Kasumi-1 (cell line): ENCODE results near the gene HORMAD2.
"Not testable (repeated sequence)": the region's sequence is repeated elsewhere in the genome, so short reads cannot be mapped to it uniquely, and the experiment has no call there.

Source experiments
- DNase-seq, 2 experiments: peaks; one replicate each; lab custom pipeline; 2025; lab: John Stamatoyannopoulos, UW

The HORMAD2 gene

GRCh38 chr22:30192427-30192826 lies 112.2 kb downstream of the HORMAD2 start:
- no peak for DNase-seq

- no peak for DNase-seq
Observed at GRCh38 chr22:30193031-30193775, 112.9 kb downstream of the HORMAD2 start.

- DNase-seq = no peak
Observed at GRCh38 chr22:30195245-30196140, 115.2 kb downstream of the HORMAD2 start.

- DNase-seq = no peak
Observed at GRCh38 chr22:30196141-30196879, 116.0 kb downstream of the HORMAD2 start.

- DNase-seq = no peak
Observed at GRCh38 chr22:30196880-30197336, 116.6 kb downstream of the HORMAD2 start.

- no peak for DNase-seq
Observed at GRCh38 chr22:30197389-30197788, 117.1 kb downstream of the HORMAD2 start.

GRCh38 chr22:30198152-30198825 lies 118.0 kb downstream of the HORMAD2 start:
- DNase-seq = no peak

GRCh38 chr22:30198921-30199320 lies 118.7 kb downstream of the HORMAD2 start:
- DNase-seq = no peak

GRCh38 chr22:30200905-30201304 lies 120.6 kb downstream of the HORMAD2 start:
- not testable (repeated sequence) for DNase-seq

GRCh38 chr22:30201945-30202344 lies 121.7 kb downstream of the HORMAD2 start:
- no peak for DNase-seq

GRCh38 chr22:30202531-30203006 lies 122.3 kb downstream of the HORMAD2 start:
- no peak for DNase-seq

- no peak for DNase-seq
Observed at GRCh38 chr22:30204015-30204741, 123.9 kb downstream of the HORMAD2 start.

- no peak for DNase-seq
Observed at GRCh38 chr22:30204742-30205111, 124.5 kb downstream of the HORMAD2 start.

- DNase-seq = no peak
Observed at GRCh38 chr22:30205281-30206115, 125.2 kb downstream of the HORMAD2 start.

GRCh38 chr22:30206944-30207343 lies 126.7 kb downstream of the HORMAD2 start:
- DNase-seq = no peak

GRCh38 chr22:30208631-30209603 lies 128.7 kb downstream of the HORMAD2 start:
- DNase-seq = no peak

- DNase-seq = no peak
Observed at GRCh38 chr22:30209642-30210041, 129.4 kb downstream of the HORMAD2 start.

- no peak for DNase-seq
Observed at GRCh38 chr22:30210235-30210909, 130.1 kb downstream of the HORMAD2 start.
